ENCODE data around the gene ADAMTS17. TPM values are rescaled to one million over a fixed set of nuclear protein-coding genes. Genes with fewer than 3 reads are reported as not detected.

Gene ADAMTS17
- total RNA-seq, 2 experiments from 2014 or later: 4.1 to 5.0 TPM

- H3K9me3 Mint-ChIP-seq: no peaks in the 10 kb centered on the region
These were observed 346.9 kb downstream of the ADAMTS17 start for GRCh38 chr15:99994849-99995248.

GRCh38 chr15:99993681-99994131 is 348.1 kb downstream of the ADAMTS17 start:
- H3K36me3 Mint-ChIP-seq (ENCODE audit: low read depth): no peaks in the 10 kb centered on the region
- H3K4me1 Mint-ChIP-seq: no peaks in the 10 kb centered on the region
- CTCF ChIA-PET: no interaction called here
- POLR2A ChIA-PET: no interaction called here
- no peaks in the 10 kb centered on the region for H3K9me3 Mint-ChIP-seq
- H3K27me3 Mint-ChIP-seq: no peaks in the 10 kb centered on the region
- H3K4me3 Mint-ChIP-seq: no peak overlapping the region
- H3K27ac Mint-ChIP-seq: no peak overlapping the region
- no peak for DNase-seq

More at GRCh38 chr15:99994849-99995248, 346.9 kb downstream of the ADAMTS17 start:
- H3K4me1 Mint-ChIP-seq: no peaks in the 10 kb centered on the region
- H3K27me3 Mint-ChIP-seq: no peaks in the 10 kb centered on the region
- POLR2A ChIA-PET: no interaction called here
- H3K27ac Mint-ChIP-seq: no peak overlapping the region
- no peaks in the 10 kb centered on the region for H3K36me3 Mint-ChIP-seq (ENCODE audit: low read depth)
- H3K4me3 Mint-ChIP-seq: no peak overlapping the region
- no peak for DNase-seq
- CTCF ChIA-PET: no interaction called here

- Mint-ChIP-seq H3K4me3 (no peak overlapping the region), H3K9me3 (peaks cover 4% of the 10 kb centered on the region), H3K4me1 (no peaks in the 10 kb centered on the region), H3K27ac (no peak overlapping the region), H3K36me3 (ENCODE audit: low read depth) (no peaks in the 10 kb centered on the region), H3K27me3 (no peaks in the 10 kb centered on the region)
- CTCF ChIA-PET: interaction anchor here (0.9 kb wide), 1 partner anchor 12 kb away, joined by 4 read pairs; no protein-coding TSS in a partner anchor
- no peak for DNase-seq
- POLR2A ChIA-PET: no interaction called here
These were observed 348.5 kb downstream of the ADAMTS17 start for GRCh38 chr15:99993262-99993661.

GRCh38 chr15:99992611-99993231 is 349.1 kb downstream of the ADAMTS17 start:
- Mint-ChIP-seq H3K27ac (no peak overlapping the region), H3K4me1 (no peaks in the 10 kb centered on the region), H3K4me3 (no peak overlapping the region), H3K27me3 (no peaks in the 10 kb centered on the region), H3K9me3 (peaks cover 5% of the 10 kb centered on the region), H3K36me3 (ENCODE audit: low read depth) (no peaks in the 10 kb centered on the region)
- DNase-seq: no peak
- ChIA-PET POLR2A (interaction anchor here (0.7 kb wide), 1 partner anchor 103 kb away, joined by 5 read pairs; no protein-coding TSS in a partner anchor), CTCF (interaction anchor here (0.9 kb wide), 1 partner anchor 11 kb away, joined by 4 read pairs; no protein-coding TSS in a partner anchor)

DNA sequence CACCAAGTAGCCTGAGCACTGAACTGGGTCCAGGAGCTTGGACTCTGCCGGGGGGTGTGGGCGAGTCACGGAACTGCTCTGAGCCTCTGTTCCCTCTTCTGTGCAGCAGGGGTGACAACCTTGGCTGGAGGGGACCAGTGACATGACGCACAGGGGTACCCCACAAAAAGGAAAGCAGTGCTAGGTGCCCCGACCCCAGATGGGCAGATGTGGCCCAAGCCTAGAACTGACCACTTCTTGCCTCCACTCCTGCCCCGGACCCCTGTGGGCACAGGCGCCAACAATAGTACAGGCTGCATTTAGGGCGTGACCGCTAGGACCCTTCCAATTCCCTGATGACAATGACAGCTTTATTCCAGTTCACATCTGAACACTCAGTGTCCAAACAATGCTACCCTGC is 352.7 kb downstream of the ADAMTS17 start:
- ChIA-PET CTCF (interaction anchor here (1.1 kb wide), 1 partner anchor 11 kb away, joined by 3 read pairs; no protein-coding TSS in a partner anchor), POLR2A (no interaction called here)
- H3K4me3 Mint-ChIP-seq: no peak overlapping the region
- no peak for DNase-seq
- peaks cover 10% of the 10 kb centered on the region for H3K9me3 Mint-ChIP-seq
- H3K27ac Mint-ChIP-seq: no peak overlapping the region
- no peaks in the 10 kb centered on the region for H3K36me3 Mint-ChIP-seq (ENCODE audit: low read depth)
- no peaks in the 10 kb centered on the region for H3K4me1 Mint-ChIP-seq
- no peaks in the 10 kb centered on the region for H3K27me3 Mint-ChIP-seq

GRCh38 chr15:99987701-99988100 is 354.1 kb downstream of the ADAMTS17 start:
- Mint-ChIP-seq H3K4me1 (no peaks in the 10 kb centered on the region), H3K4me3 (no peak overlapping the region), H3K36me3 (ENCODE audit: low read depth) (no peaks in the 10 kb centered on the region), H3K27ac (no peak overlapping the region), H3K9me3 (peaks cover 10% of the 10 kb centered on the region), H3K27me3 (no peaks in the 10 kb centered on the region)
- no peak for DNase-seq
- POLR2A ChIA-PET: no interaction called here
- CTCF ChIA-PET: no interaction called here

- Mint-ChIP-seq H3K27me3 (no peaks in the 10 kb centered on the region), H3K27ac (no peak overlapping the region), H3K4me3 (no peak overlapping the region), H3K4me1 (no peaks in the 10 kb centered on the region), H3K36me3 (ENCODE audit: low read depth) (no peaks in the 10 kb centered on the region), H3K9me3 (peaks cover 10% of the 10 kb centered on the region)
- CTCF ChIA-PET: no interaction called here
- POLR2A ChIA-PET: no interaction called here
- no peak for DNase-seq
These were observed 354.7 kb downstream of the ADAMTS17 start for GRCh38 chr15:99987119-99987506.

- Mint-ChIP-seq H3K4me3 (no peak overlapping the region), H3K27ac (no peak overlapping the region), H3K36me3 (ENCODE audit: low read depth) (no peaks in the 10 kb centered on the region), H3K4me1 (no peaks in the 10 kb centered on the region), H3K9me3 (peaks cover 10% of the 10 kb centered on the region), H3K27me3 (no peaks in the 10 kb centered on the region)
- ChIA-PET CTCF (no interaction called here), POLR2A (no interaction called here)
- DNase-seq: no peak
These were observed 355.3 kb downstream of the ADAMTS17 start for GRCh38 chr15:99986297-99987118.

- Mint-ChIP-seq H3K4me3 (no peak overlapping the region), H3K4me1 (no peaks in the 10 kb centered on the region), H3K36me3 (ENCODE audit: low read depth) (no peaks in the 10 kb centered on the region), H3K27ac (no peak overlapping the region), H3K27me3 (no peaks in the 10 kb centered on the region), H3K9me3 (peaks cover 10% of the 10 kb centered on the region)
- POLR2A ChIA-PET: no interaction called here
- DNase-seq: no peak
- CTCF ChIA-PET: no interaction called here
These were observed 355.9 kb downstream of the ADAMTS17 start for GRCh38 chr15:99985878-99986277.

DNA sequence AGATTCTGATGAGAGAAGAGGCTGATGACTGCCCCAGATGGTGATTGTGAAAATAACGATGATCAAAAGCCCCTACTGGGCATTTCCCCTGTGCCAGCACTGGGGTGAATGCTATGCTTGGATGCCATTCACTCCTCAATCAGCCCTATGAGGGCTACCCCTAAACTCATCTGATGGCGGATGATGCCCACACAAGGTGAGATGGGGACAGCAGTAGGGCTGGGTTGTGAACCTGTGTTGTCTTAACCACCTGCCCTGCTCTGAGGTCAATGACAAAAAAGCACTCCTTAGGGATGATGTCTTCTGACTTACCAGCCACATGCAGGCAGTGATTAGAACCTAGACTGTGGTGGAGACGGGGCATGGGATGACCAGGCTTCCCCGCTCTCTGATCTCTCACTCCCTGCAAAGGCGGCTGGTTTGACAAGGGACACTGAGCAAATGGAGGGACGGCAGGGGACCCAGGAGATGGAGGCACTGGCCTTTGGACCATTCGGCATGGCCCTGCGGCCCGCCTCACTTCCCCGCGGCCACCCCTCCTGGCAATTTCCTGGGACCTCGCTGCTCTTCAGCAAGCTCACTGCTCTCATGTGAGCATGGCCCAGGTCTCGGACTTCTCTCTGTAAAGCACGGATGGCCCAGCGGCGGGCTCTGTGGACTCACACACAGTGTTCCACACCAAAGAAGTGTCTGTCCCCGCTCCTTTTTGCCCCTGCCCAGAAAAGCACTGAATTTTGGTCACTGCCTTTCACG is 357.1 kb downstream of the ADAMTS17 start:
- Mint-ChIP-seq H3K4me1 (no peaks in the 10 kb centered on the region), H3K27ac (no peak overlapping the region), H3K36me3 (ENCODE audit: low read depth) (no peaks in the 10 kb centered on the region), H3K27me3 (no peaks in the 10 kb centered on the region), H3K9me3 (peaks cover 10% of the 10 kb centered on the region), H3K4me3 (no peak overlapping the region)
- ChIA-PET CTCF (no interaction called here), POLR2A (no interaction called here)
- DNase-seq: no peak

GRCh38 chr15:99983886-99984286 is 357.9 kb downstream of the ADAMTS17 start:
- no peaks in the 10 kb centered on the region for H3K4me1 Mint-ChIP-seq
- peaks cover 10% of the 10 kb centered on the region for H3K9me3 Mint-ChIP-seq
- POLR2A ChIA-PET: no interaction called here

GRCh38 chr15:99983171-99983885 is 358.4 kb downstream of the ADAMTS17 start:
- H3K4me1 Mint-ChIP-seq: no peaks in the 10 kb centered on the region
- no peaks in the 10 kb centered on the region for H3K36me3 Mint-ChIP-seq (ENCODE audit: low read depth)
- POLR2A ChIA-PET: no interaction called here
- H3K9me3 Mint-ChIP-seq: peaks cover 7% of the 10 kb centered on the region
- DNase-seq: no peak
- CTCF ChIA-PET: no interaction called here
- no peak overlapping the region for H3K27ac Mint-ChIP-seq
- H3K4me3 Mint-ChIP-seq: no peak overlapping the region
- H3K27me3 Mint-ChIP-seq: no peaks in the 10 kb centered on the region

More at GRCh38 chr15:99983886-99984286, 357.9 kb downstream of the ADAMTS17 start:
- Mint-ChIP-seq H3K4me3 (no peak overlapping the region), H3K36me3 (ENCODE audit: low read depth) (no peaks in the 10 kb centered on the region), H3K27me3 (no peaks in the 10 kb centered on the region), H3K27ac (no peak overlapping the region)
- CTCF ChIA-PET: no interaction called here
- no peak for DNase-seq
